Measurements from ENCODE around the gene EPHB1.

The EPHB1 gene

GRCh38 chr3:134941820-134942219, 146.8 kb downstream of the EPHB1 start:
- H3K9me3 ChIP-seq: no peaks in the 10 kb centered on the region
- no peak for DNase-seq
- H3K4me1 ChIP-seq: no peaks in the 10 kb centered on the region
- H3K27me3 ChIP-seq: no peaks in the 10 kb centered on the region
- H3K36me3 ChIP-seq: no peaks in the 10 kb centered on the region
- TF ChIP-seq CTCF (IDR thresholded peaks at IDR 0.05; ENCODE audit: low read depth, low read length): no peak
- H3K4me3 ChIP-seq (ENCODE audit: low read depth, low read length): no peak overlapping the region

- no peak for TF ChIP-seq CTCF (IDR thresholded peaks at IDR 0.05; ENCODE audit: low read depth, low read length)
- Histone ChIP-seq H3K4me1 (no peaks in the 10 kb centered on the region), H3K36me3 (no peaks in the 10 kb centered on the region), H3K27me3 (no peaks in the 10 kb centered on the region), H3K4me3 (ENCODE audit: low read depth, low read length) (no peak overlapping the region), H3K9me3 (no peaks in the 10 kb centered on the region)
- no peak for DNase-seq
Measured at GRCh38 chr3:134944429-134944828, 149.4 kb downstream of the EPHB1 start.

GRCh38 chr3:134949150-134949549, 154.1 kb downstream of the EPHB1 start:
- TF ChIP-seq CTCF (IDR thresholded peaks at IDR 0.05; ENCODE audit: low read depth, low read length): no peak
- no peak for DNase-seq
- H3K27me3 ChIP-seq: no peaks in the 10 kb centered on the region
- H3K4me3 ChIP-seq (ENCODE audit: low read depth, low read length): no peak overlapping the region
- no peaks in the 10 kb centered on the region for H3K4me1 ChIP-seq
- H3K36me3 ChIP-seq: no peaks in the 10 kb centered on the region
- H3K9me3 ChIP-seq: no peaks in the 10 kb centered on the region

GRCh38 chr3:134952371-134952770, 157.3 kb downstream of the EPHB1 start:
- DNase-seq: no peak
- TF ChIP-seq CTCF (IDR thresholded peaks at IDR 0.05; ENCODE audit: low read depth, low read length): no peak
- H3K4me3 ChIP-seq (ENCODE audit: low read depth, low read length): no peak overlapping the region
- no peaks in the 10 kb centered on the region for H3K36me3 ChIP-seq
- H3K9me3 ChIP-seq: no peaks in the 10 kb centered on the region
- H3K4me1 ChIP-seq: no peaks in the 10 kb centered on the region
- no peaks in the 10 kb centered on the region for H3K27me3 ChIP-seq

GRCh38 chr3:134955874-134956273, 160.8 kb downstream of the EPHB1 start:
- H3K4me1 ChIP-seq: no peaks in the 10 kb centered on the region
- no peak overlapping the region for H3K4me3 ChIP-seq (ENCODE audit: low read depth, low read length)
- H3K36me3 ChIP-seq: no peaks in the 10 kb centered on the region
- no peak for TF ChIP-seq CTCF (IDR thresholded peaks at IDR 0.05; ENCODE audit: low read depth, low read length)
- no peak for DNase-seq
- no peaks in the 10 kb centered on the region for H3K9me3 ChIP-seq
- no peaks in the 10 kb centered on the region for H3K27me3 ChIP-seq

GRCh38 chr3:134956395-134956794, 161.3 kb downstream of the EPHB1 start:
- no peaks in the 10 kb centered on the region for H3K27me3 ChIP-seq
- TF ChIP-seq CTCF (IDR thresholded peaks at IDR 0.05; ENCODE audit: low read depth, low read length): no peak
- H3K4me1 ChIP-seq: no peaks in the 10 kb centered on the region
- DNase-seq: no peak
- no peaks in the 10 kb centered on the region for H3K36me3 ChIP-seq
- H3K9me3 ChIP-seq: no peaks in the 10 kb centered on the region
- no peak overlapping the region for H3K4me3 ChIP-seq (ENCODE audit: low read depth, low read length)
